ENCODE measurements around the gene OR51D1. TPM values are rescaled to one million over a fixed set of nuclear protein-coding genes. Genes with fewer than 3 reads are reported as not detected.

OR51D1 gene
- total and polyA plus RNA-seq, 5 donors from 2014 or later: not detected

Other genes with a start within 250 kb of the OR51D1 start
- gene TRIM21, start 243.8 kb upstream of the OR51D1 start, total RNA-seq: 27.1 TPM
- 10 to 100 TPM; 60.1 to 79.3 (median 68.4) TPM for gene TRIM21, start 243.8 kb upstream of the OR51D1 start, polyA plus RNA-seq
- not detected for gene OR52K2, start 188.2 kb upstream of the OR51D1 start, total RNA-seq
- gene OR52K2, start 188.2 kb upstream of the OR51D1 start, polyA plus RNA-seq: not detected
- not detected for gene OR52K1, start 154.8 kb upstream of the OR51D1 start, total RNA-seq
- not detected for gene OR52K1, start 154.8 kb upstream of the OR51D1 start, polyA plus RNA-seq
- not detected for gene OR52M1, start 92.3 kb upstream of the OR51D1 start, total RNA-seq
- not detected for gene OR52M1, start 92.3 kb upstream of the OR51D1 start, polyA plus RNA-seq
- gene OR52I2, start 55.7 kb upstream of the OR51D1 start, total RNA-seq: not detected
- not detected for gene OR52I2, start 55.7 kb upstream of the OR51D1 start, polyA plus RNA-seq
- gene OR52I1, start 43.4 kb upstream of the OR51D1 start, total RNA-seq: not detected
- gene OR52I1, start 43.4 kb upstream of the OR51D1 start, polyA plus RNA-seq: not detected
- gene TRIM68, start 29.2 kb upstream of the OR51D1 start, total RNA-seq: 10.1 TPM
- gene TRIM68, start 29.2 kb upstream of the OR51D1 start, polyA plus RNA-seq: 10 to 100 TPM; 17.0 to 22.3 (median 18.4) TPM
- gene OR51E1, start 6.5 kb downstream of the OR51D1 start, total RNA-seq: not detected
- gene OR51E1, start 6.5 kb downstream of the OR51D1 start, polyA plus RNA-seq: not detected
- not detected for gene OR51E2, start 60.4 kb downstream of the OR51D1 start, total RNA-seq
- gene OR51E2, start 60.4 kb downstream of the OR51D1 start, polyA plus RNA-seq: not detected
- not detected for gene MMP26, start 67.3 kb downstream of the OR51D1 start, total RNA-seq
- not detected for gene MMP26, start 67.3 kb downstream of the OR51D1 start, polyA plus RNA-seq
- gene OR51F1, start 132.5 kb downstream of the OR51D1 start, total RNA-seq: not detected
- not detected for gene OR51F1, start 132.5 kb downstream of the OR51D1 start, polyA plus RNA-seq
- gene OR52R1, start 166.9 kb downstream of the OR51D1 start, total RNA-seq: not detected
- not detected for gene OR52R1, start 166.9 kb downstream of the OR51D1 start, polyA plus RNA-seq
- not detected for gene OR51F2, start 183.8 kb downstream of the OR51D1 start, total RNA-seq
- not detected for gene OR51F2, start 183.8 kb downstream of the OR51D1 start, polyA plus RNA-seq
- not detected for gene OR51S1, start 211.7 kb downstream of the OR51D1 start, total RNA-seq
- gene OR51S1, start 211.7 kb downstream of the OR51D1 start, polyA plus RNA-seq: not detected
- not detected for gene OR51T1, start 244.4 kb downstream of the OR51D1 start, total RNA-seq
- not detected for gene OR51T1, start 244.4 kb downstream of the OR51D1 start, polyA plus RNA-seq

Measured in CD4-positive, CD25-positive, alpha-beta regulatory T cell (primary cell).